GF-D8 (cell line): Measurements from ENCODE around the gene GATC.
"Not testable (repeated sequence)": the region's sequence is repeated elsewhere in the genome, so short reads cannot be mapped to it uniquely, and the experiment has no call there.

Experiments
- DNase-seq: peaks from one replicate; lab custom pipeline; 2025; lab: John Stamatoyannopoulos, UW

GATC gene

DNA sequence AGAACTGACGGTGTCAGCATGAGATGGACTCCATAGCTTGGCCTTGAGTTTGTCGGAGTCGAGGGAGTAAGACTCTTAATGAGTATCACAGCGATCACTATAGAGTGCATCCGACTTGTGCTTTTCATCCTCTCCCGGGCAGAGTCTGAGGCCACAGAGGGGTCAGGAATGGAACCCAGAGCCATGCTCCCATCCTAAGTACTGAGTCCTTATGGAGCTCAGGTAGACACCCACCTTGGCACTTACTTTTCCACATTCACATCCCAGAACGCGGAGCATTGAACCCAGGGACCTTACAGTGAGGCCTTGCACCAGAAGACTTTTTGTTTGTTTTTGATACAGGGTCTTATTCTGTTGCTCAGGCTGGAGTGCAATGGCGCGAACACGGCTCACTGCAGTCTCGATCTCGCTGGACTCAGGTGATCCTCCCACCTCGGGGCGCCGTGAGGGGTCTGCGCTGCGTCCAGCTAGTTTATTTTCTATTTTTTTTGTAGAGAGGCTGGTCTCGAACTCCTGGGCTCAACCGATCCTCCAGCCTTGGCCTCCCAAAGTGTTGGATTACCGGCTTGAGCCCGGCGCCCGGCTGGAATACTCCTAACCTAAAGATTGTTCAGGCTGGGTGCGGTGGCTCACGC, 24.0 kb downstream of the GATC start:
- DNase-seq: no peak

DNA sequence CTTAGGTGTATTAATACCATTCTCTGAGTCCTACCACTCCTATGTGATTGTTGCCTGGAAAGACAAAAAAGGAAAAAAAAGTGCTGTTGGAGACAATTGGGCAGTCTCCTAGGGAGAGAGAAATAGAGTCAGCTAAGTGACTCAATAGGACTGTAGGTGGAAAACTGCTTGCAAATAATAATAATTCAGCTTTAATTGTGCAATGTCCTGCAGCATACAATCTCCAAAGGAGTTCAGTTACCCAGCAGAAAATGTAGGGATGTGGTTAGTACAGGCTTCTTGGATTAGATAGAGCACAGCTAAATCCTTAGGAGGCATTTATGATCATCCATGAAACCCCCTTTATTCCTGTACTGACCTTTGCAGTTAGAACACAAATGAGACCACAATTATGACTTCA, 26.3 kb downstream of the GATC start:
- no peak for DNase-seq

DNA sequence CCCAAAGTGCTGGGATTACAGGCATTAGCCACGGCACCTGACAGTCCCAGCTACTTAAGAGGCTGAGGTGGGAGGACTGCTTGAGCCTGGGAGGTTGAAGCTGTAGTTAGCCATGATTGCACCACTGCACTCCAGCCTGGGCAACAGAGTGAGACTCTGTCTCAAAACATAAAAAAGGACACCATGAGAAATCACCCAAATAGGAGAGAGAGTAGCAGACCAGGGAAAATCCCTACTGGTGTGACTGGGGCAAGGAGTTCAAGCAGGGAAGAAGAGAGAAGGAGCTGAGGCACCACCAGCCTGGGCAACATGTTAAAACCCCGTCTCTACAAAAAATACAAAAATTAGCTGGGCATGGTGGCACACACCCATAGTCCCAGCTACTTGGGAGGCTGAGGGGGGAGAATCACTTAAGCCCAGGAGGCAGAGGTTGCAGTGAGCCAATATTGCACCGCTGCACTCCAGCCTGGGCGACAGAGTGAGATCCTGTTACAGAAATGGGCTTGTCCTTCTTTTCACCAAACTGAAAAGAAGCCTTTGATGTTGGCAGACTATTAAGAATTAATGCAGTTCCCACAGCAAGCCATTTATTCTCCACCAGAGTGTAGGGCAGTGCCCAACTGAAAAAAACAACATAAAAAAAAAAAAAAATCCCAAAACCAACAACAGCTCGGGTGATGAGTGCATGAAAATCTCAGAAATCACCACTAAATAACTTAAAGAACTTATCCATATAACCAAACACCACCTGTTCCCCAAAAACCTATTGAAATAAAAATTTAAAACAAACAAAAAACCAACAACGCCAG, 27.8 kb downstream of the GATC start:
- no peak for DNase-seq

DNA sequence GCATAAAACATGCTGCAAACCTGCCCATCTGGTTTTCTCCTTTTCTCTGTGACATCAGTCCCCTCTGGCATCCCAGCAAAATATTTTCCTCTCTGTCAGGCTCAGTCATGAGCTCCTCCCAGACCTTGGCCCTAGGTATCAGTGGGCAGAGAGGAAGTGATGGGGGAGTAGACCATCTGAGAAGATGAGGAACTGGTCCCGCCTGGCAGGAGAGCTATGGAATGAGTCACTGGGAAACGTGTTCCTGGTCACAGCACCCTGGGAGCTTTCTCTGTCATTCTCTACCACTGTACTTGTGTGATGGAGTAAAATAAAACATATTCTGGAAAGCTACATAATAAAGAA, 28.3 kb downstream of the GATC start:
- DNase-seq: peak; percentile 38

DNA sequence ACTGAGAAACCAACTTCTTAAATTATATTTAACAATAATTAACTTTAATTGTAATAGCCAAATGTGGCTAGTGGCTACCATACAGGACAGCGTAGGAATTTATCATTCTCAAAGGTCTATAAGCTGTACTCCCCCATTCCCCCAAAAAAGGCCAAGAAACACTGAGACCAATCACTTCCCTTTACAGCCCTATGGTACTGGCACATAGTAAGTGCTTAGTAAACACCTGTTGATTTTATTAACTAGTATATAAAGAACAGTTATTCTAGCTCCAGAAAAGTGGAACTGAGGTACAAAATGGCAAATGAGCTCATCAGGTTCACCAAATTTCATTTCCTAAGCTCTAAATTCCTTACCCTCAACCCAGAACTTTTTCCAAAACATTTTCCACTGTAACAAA, 29.4 kb downstream of the GATC start:
- no peak for DNase-seq

DNA sequence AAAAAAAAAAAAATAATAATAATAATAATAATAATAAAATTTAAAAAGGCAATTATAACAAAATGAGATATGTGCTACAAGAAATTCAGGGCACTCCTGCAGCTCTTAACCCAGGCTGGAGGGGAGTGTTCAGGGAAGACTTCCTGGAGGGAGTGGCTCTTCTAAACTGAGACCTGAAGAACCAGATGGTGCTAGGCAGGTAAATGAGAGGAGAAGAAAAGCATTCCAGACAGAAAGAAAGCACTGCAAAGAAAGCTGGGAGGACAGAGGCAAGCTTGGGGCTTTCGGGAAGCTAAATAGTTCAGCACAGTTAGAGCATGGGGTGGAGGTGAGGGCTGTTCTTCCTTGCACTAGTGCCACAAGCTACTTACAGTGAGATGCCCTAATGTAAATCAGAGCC, 33.2 kb downstream of the GATC start:
- DNase-seq: no peak

DNA sequence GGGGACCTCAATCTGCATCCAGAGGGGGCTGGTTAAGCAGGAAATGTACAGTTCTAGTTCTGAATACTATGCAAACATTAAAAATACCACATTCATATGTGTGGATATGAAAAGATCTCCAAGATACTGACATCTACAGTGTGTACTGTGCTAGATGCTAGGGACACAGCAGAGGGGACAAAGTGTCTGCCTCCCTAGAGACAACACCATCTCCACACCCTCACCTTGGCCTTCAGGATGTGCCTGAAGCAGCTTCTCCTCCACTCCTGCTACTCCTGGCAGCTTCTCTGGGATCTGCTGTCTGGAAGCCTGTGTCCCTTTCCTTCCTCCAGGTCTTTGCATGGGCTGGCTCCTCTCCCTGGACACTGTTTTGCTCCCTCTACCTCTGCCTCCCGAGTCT, 34.0 kb downstream of the GATC start:
- no peak for DNase-seq

DNA sequence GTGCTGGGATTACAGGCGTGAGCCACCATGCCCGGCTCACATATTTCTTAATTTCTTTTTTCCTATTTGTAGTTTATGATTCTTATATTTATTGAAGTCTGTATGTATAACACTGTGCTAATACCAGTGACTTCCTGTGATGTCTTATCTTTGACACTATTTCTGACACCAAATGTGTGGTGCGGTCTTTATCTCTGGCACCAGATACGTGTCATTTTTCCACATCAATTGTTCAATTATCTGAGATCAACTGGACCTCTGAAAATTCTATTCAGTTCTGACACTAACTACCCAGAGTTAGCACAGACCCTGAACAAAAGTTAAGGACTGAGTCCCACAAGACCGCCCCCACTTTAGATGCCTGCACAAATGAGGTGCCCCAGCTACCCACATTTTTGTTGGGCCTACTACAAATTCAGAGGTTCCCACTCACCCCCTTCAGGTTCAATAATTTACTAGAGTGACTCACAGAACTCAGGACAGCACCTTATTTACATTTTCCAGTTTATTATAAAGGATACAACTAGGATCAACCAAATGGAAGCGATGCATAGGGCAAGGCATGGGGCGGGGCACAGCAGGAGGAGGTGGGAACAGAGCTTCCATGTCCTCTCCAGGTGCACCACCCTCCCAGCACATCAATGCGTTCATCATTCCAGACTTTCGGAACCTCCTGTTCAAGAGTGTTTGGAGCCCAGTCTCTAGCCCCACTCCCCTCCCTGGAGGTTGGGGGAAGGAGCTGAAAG, 35.0 kb downstream of the GATC start:
- DNase-seq: no peak

DNA sequence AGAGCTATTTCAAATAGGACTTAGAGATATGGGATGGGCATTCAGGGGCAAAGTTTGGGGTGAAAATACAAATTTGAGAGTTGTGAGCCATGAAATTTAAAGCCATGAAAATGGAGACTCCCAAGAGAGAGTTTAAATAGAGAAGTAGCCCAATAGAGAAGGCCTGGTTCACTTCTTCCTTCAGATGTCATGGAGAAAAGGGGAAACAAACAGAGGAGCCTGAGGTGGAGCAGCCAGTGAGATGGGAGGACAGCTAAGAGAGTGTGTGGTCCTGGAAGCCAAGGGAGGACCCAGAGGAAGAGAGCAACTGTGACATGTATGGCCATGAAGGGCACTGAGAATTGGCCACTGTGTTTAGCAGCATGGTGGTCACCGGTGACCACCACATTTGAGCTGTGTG, 37.4 kb downstream of the GATC start:
- no peak for DNase-seq

DNA sequence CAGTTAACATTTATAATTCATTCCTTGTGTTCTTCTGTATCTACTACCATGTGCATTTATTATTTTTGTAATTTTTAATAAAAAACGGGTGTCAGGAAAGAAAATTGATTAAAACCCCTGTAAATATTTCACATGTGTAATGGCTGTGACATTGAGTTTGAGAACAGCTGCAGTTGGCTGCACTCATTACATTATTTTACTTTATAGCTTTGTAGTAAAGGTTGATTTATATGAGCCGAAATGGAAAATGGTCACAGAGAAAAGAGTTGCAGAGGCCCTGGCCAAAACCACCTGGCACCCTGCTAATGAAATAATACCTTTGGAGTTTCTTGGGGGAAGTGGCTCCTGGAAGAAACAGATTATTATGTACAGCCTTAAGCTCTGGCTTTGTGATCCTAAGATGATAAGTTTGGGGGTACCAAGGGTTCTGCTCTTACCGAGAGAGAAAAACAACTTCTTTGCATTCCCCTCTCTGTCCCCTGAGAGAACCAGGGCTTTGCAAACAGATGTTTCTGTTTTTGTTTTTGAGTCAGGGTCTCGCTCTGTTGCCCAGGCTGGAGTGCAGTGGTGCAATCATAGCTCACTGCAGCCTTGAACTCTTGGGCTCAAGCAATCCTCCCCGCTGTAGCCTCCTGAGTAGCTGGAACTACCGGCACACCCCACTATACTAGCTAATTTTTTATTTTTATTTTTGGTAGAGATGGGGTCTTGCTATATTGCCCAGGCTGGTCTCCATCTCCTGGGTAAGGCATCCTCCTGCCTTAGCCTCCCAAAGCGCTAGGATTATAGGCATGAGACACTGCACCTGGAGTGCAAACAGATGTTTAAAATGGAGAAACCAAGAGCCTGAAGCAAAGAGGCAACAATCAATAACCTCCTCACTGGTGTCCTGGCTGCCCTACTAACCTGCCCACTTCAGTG, 40.0 kb downstream of the GATC start:
- DNase-seq: no peak

DNA sequence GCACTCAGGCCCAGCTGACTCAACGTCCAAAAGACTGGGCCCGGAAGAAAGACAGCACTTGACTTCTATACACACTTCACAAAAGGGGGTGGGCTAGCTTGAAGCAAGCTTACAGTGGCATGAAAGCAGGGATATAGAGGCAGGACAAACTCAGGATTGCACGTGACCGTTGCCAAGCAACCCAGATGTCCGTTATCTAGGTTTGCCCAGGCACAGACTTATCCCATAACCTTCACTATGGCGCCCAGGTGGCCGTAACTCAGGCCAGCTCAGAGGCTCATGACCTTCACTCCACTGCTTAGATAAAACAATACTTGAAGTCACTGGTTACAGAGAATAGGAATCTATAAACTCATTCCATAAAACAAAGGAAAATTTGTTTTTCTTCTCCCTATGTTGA, 41.3 kb downstream of the GATC start:
- not testable (repeated sequence) for DNase-seq

DNA sequence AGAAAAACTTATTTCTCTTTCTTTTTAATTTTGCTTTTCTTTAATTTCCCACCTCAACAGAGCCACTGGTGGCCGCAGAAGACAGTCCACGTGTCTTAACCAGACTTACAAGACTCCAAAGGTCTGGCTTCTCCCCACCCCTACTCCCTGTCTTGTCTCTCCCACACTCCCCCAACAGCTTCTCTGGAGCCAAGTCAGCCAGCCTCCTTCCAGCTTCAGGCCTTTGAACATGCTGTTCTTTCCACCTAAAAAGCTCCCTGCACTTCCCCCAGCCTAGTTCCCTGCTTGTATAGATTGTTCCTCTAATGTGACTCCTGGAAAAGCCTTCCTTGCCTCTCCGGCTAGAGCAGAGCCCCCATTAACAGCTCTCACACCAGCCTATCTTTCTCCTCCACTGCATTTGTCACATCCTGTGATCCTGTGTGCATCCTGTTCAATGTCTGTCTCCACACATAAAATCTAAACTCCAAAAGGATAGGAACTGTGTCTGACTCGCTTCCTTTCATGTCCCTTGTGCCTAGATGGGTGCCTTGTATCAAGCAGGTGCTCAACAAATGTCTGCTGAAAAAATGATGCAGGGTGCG, 41.9 kb downstream of the GATC start:
- DNase-seq: no peak

DNA sequence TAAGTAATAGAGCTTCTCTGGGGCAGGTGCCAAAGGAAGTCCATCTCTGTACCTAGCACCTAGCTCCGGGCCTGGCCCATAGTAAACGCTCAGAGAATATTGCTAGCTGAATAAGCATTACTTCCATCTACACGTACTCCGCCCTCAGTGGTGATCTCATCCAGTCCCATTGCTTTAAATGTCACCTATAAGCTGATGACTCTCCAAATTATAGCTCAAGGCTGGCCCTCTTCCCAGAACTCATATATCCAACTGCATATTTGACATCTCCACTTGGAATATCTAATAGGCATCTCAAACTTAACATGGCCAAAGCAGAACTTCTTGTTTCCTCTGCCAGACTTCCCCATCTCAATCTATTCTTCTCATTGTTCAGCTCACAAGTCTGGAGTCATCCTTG, 42.8 kb downstream of the GATC start:
- no peak for DNase-seq

DNA sequence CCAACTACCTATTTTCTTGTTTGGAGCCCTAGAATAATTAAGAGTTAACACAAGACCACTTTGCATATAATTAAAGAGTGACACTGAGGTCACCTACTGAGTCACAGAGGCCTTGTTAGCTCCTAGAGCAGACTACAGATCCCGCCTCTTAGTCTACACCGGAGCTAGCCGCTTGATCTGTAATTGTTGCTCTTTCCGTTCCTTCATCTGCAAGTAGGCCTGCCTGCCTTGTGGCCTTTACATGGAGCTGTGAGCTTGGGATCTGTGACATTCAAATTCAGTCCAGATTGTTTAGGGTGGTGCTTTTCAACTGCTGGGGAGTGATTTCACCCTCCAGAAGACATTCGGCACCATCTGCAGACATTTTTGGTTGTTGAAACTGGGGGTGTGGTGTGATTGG, 44.1 kb downstream of the GATC start:
- no peak for DNase-seq

DNA sequence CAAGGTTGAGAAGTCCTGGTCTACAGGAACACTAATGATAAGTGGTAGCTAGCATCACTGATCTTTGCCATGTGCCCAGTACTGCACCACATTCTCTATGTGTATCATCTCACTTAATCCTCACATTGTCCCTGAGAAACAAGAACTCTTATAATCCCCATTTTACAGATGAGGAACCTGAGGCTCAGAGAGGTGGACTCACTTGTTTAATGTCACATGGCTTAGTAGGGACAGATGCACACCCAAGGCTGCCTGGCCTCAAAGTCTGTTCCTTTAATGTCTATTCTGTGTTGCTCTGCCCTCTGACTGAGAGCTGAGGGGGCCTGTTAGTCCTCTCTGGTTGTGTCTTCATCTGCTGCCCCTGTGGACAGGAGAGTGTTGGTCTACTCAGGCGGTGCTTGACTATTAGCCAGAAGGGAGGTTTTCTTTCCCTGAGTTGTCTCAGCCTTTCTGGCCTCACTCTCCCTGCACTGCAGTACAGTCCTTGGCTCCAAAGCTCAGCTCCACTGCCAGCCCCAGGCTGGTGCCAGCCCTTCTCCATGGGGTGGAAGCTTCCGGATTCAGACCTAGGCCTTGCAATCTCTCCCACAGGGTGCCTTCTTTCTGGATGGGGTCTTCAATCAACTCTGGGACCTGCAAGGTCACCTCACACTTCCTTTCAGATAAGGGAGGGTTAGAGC, 44.7 kb downstream of the GATC start:
- no peak for DNase-seq

DNA sequence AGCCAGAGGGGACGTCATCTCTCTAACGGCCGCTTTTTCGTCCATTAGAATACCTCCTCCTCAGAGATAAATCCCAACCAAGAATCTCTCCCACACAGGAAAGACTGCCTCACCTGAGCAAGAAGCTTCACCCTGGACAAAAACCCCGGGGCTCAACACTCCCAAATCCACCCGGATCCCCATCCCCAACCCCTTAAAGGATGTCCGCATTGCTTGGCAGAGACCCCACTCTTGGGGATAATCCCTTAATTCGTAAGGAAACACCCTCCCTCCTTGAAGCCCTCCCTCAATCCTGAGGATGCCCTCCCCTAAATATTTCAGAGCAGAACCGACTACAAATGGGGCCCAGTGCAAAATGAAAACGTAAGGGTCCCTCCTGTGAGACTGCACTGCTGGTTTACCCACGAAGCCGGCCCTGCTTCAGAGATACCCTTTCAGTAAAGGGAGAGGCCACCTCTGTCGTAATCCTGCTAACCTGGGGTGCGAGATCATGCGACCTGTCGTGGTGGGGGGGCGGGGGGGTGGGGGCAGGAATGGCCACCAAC, 49.0 kb downstream of the GATC start:
- no peak for DNase-seq

DNA sequence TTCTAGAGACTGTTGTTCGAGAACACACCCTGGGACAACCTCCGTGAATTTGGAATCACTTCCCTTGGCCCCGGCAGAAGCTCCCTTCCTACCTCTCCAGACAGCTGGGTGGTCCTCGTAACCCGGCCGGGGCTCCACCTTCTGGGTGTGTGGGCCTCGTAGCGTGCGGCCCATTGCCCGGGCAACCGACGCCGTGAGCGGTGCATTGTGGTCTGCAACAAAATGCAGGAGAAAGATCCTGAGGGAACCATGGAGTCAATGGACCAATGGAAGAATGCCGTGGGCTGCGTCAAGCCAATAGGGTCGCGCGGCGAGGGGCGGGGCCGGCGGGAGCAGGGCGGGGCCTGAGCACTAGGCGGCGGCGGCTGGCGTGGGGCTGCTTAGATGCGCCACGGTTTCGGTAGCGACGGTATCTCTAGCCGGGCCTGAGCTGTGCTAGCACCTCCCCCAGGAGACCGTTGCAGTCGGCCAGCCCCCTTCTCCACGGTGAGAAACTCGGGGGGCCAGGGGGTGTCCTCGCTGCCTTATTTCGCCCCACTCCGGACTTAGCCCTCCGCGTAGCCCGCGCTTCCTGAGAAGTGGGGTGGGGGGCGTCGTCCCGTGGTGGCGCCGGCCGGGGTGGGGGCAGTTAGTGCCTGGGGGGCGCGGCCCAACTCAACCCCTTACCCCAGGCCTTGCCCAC, 49.6 kb downstream of the GATC start, which contains the start of gene DYNLL1:
Gene DYNLL1, plus strand, starts transcription at position 383 of the 682 bp plus-strand sequence. CDS start 309 bp downstream, outside the sequence.
- peak; percentile 79 for DNase-seq

DNA sequence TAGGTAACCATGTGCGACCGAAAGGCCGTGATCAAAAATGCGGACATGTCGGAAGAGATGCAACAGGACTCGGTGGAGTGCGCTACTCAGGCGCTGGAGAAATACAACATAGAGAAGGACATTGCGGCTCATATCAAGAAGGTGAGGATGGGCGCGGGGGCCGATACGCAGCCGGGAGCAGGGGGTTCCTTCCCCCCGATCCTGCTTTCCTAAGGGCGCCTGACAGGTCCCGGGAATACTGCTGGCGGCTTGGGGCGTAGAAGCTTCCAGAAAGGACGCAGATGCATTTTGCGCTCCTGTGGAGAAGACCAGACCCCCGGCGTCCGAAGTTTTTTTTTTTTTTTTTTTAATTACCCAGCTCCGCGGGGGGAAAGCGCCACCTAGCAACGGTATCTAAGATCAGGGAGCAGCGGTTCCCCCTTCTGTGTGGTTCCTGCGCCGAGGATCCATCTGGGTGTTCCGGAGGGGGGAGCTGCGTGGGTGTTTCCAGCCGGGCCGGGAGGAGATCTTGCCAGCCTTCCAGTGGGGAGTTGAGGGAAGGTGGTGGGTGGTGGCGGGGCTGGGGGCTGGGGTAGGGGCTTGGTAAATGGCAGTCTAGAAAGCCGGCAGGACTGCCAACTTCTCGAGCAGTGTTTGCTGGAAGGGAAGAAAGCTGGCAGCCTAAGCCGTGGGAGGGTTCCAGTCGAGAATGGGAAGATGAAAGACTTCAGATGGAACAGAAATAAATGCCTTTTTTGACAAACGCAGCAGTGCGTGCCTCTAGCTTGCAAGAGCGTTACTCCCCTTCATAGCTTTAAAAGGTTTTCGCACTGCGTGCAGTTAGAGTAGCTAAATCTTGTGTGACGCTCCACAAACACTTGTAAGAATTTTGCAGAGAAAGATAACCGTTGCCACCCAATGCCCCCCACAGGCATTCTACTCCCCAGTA, 50.4 kb downstream of the GATC start:
- DNase-seq: peak; percentile 28

DNA sequence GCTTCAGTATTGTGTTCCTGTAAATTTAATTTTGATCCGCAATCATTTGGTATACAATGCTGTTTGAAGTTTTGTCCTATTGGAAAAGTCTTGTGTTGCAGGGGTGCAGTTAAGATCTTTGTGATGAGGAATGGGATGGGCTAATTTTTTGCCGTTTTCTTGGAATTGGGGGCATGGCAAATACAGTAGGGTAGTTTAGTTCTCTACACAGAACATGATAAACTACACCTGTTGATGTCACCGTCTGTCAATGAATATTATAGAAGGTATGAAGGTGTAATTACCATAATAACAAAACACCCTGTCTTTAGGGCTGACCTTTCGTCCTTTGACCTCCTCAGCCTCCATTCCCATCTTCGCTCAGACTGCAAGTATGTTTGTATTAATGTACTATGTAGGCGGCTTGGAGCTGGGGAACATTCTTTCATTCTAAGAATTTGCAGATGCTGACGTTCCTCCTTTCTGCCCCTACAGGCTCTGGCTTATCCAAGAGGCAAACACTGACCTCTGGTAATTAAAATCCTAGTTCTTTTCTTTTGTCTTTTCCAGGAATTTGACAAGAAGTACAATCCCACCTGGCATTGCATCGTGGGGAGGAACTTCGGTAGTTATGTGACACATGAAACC, 51.4 kb downstream of the GATC start:
- DNase-seq: no peak
